ENCODE results near the gene RANBP17.

DNA sequence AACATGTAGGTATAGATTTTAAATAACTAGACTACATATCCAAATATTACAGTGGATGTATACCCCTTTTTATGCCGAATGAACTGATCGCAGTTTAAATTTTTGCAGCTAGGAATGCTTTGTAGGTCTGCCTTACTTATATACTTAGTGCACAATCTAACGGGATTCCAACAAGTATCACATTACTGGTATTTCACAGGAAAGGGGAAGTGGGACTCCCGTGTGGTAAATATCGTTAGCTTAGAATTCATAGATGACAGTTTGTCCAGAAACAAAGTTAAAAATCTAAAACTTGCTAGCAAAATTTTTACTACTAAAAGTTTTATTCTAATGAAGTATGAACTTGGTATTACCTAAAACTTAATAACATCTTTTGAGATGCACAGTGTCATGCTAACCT lies 253.7 kb downstream of the RANBP17 start:
- TF ChIP-seq POLR2A (IDR thresholded peaks at IDR 0.05) = no peak
- TF ChIP-seq, protein P1, sequence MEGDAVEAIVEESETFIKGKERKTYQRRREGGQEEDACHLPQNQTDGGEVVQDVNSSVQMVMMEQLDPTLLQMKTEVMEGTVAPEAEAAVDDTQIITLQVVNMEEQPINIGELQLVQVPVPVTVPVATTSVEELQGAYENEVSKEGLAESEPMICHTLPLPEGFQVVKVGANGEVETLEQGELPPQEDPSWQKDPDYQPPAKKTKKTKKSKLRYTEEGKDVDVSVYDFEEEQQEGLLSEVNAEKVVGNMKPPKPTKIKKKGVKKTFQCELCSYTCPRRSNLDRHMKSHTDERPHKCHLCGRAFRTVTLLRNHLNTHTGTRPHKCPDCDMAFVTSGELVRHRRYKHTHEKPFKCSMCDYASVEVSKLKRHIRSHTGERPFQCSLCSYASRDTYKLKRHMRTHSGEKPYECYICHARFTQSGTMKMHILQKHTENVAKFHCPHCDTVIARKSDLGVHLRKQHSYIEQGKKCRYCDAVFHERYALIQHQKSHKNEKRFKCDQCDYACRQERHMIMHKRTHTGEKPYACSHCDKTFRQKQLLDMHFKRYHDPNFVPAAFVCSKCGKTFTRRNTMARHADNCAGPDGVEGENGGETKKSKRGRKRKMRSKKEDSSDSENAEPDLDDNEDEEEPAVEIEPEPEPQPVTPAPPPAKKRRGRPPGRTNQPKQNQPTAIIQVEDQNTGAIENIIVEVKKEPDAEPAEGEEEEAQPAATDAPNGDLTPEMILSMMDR (IDR thresholded peaks at IDR 0.05) = no peak
